Measurements from ENCODE around the gene TRAK1.

The TRAK1 gene

DNA sequence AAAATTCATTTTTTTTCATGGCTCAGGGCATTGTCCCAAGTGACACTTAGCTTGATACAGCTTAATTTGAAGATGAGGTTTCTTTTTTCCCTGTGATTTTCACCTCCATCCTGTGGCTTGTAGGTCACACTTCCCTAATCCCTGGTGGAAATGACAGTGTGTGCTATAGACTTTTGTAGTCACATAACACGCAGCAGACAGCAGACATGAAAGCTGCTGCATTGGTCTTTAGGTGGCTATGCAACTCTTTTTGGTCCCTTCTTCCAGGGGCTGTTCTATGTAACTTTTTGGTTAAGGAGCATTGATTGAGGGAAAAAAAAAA lies 38.8 kb downstream of the TRAK1 start:
- no peaks in the 10 kb centered on the region for H3K9me3 ChIP-seq
- no peak for DNase-seq
- no peak overlapping the region for H3K4me3 ChIP-seq (ENCODE audit: low read depth, low read length)
- TF ChIP-seq CTCF (IDR thresholded peaks at IDR 0.05; ENCODE audit: low read depth, low read length): no peak
- no peaks in the 10 kb centered on the region for H3K27me3 ChIP-seq
- H3K4me1 ChIP-seq: no peaks in the 10 kb centered on the region
- no peaks in the 10 kb centered on the region for H3K36me3 ChIP-seq

GRCh38 chr3:42130329-42131070 lies 39.3 kb downstream of the TRAK1 start:
- no peak for DNase-seq
- TF ChIP-seq CTCF (IDR thresholded peaks at IDR 0.05; ENCODE audit: low read depth, low read length): no peak
- H3K9me3 ChIP-seq: no peaks in the 10 kb centered on the region
- H3K4me1 ChIP-seq: no peaks in the 10 kb centered on the region
- H3K4me3 ChIP-seq (ENCODE audit: low read depth, low read length): no peak overlapping the region
- no peaks in the 10 kb centered on the region for H3K36me3 ChIP-seq
- no peaks in the 10 kb centered on the region for H3K27me3 ChIP-seq

- no peak for TF ChIP-seq CTCF (IDR thresholded peaks at IDR 0.05; ENCODE audit: low read depth, low read length)
- Histone ChIP-seq H3K27me3 (no peaks in the 10 kb centered on the region), H3K4me3 (ENCODE audit: low read depth, low read length) (no peak overlapping the region), H3K9me3 (no peaks in the 10 kb centered on the region), H3K4me1 (no peaks in the 10 kb centered on the region), H3K36me3 (no peaks in the 10 kb centered on the region)
- DNase-seq: no peak
These were observed 42.5 kb downstream of the TRAK1 start for GRCh38 chr3:42133500-42134298.

GRCh38 chr3:42134867-42135464 lies 43.8 kb downstream of the TRAK1 start:
- DNase-seq: no peak
- H3K4me1 ChIP-seq: no peaks in the 10 kb centered on the region
- H3K9me3 ChIP-seq: no peaks in the 10 kb centered on the region
- no peak for TF ChIP-seq CTCF (IDR thresholded peaks at IDR 0.05; ENCODE audit: low read depth, low read length)
- no peaks in the 10 kb centered on the region for H3K27me3 ChIP-seq
- no peak overlapping the region for H3K4me3 ChIP-seq (ENCODE audit: low read depth, low read length)
- no peaks in the 10 kb centered on the region for H3K36me3 ChIP-seq

DNA sequence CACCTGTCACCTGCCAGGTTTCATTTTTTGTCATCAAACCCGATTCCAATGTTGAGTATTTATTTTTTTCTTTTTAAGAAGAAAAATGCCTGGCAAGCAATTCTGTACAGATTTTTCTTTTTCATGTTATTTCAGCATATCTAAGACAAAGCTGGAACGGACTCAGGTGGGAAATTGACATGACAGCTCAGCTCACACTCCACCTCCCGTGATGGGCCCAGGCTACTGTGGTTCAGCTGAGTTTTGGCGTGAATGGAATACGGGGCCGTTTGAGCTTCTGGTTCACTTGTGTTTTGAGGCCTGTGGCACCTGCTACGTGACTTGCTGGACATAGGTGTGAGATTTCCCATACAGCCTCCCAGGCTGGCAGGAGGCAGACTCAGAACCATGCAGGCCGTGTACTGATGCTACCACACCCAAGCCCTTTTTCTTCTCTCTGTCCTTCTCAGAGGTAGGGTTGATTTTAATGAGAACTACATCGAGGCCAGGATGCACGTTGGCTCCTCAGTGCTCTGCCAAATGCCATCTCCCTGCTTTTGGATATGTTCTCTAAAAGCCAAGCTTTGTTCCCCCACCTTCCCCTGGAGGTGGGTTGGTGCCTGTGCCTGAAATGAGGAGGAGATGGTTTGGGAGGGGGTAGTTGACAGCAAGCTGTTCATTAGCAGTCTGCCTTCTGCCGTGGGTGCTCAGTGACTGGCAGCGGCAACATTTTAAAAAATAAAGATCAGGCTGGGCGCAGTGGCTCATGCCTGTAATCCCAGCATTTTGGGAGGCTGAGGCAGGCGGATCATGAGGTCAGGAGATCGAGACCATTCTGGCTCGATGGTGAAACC lies 48.7 kb downstream of the TRAK1 start:
- no peak overlapping the region for H3K4me3 ChIP-seq (ENCODE audit: low read depth, low read length)
- TF ChIP-seq CTCF (IDR thresholded peaks at IDR 0.05; ENCODE audit: low read depth, low read length): no peak
- H3K27me3 ChIP-seq: no peaks in the 10 kb centered on the region
- DNase-seq: no peak
- H3K36me3 ChIP-seq: no peaks in the 10 kb centered on the region
- H3K4me1 ChIP-seq: no peaks in the 10 kb centered on the region
- H3K9me3 ChIP-seq: no peaks in the 10 kb centered on the region
